Pancreas (tissue), 10 donors: ENCODE results near the gene KIF3C. TPM values are rescaled to one million over a fixed set of nuclear protein-coding genes. Genes with fewer than 3 reads are reported as not detected.
A peak's percentile ranks its signal among the peaks of the same experiment; 100 is the strongest.

ENCODE experiments used
- ATAC-seq, 4 donors: fragments of 200-7000 bp; cut with Tn5 transposase; one replicate each; pipeline versions ENCODE4 v1.8.0 to v1.9.1; 2020; ENCODE audit warnings: mild to moderate bottlenecking in 4 of 4, moderate library complexity in 4 of 4
- DNase-seq, 6 donors: peaks; one replicate each; pipeline ENCODE4 v3.0.0-alpha.2; 2020
- FAIRE-seq: peaks from 2 replicates; lab custom pipeline; 2012; peaks lifted over from hg19 to GRCh38; lab: Jason Lieb, UNC
- H3K27ac ChIP-seq, 4 donors: fragments of 200-600 bp; sonication (generic); 1 replicate in 3 of 4; 2 replicates in 1 of 4; pipeline versions ENCODE4 v1.5.0 to v1.8.0; 2020
- H3K27me3 ChIP-seq, 4 donors: fragments of 200-600 bp; one replicate each; pipeline ENCODE4 v1.8.0; 2021
- H3K36me3 ChIP-seq, 3 donors: fragments of 200-600 bp; sonication (generic) in 1 of 3; one replicate each; pipeline versions ENCODE4 v1.5.0 to v1.8.0; 2020 to 2021
- H3K4me1 ChIP-seq, 3 donors: fragments of 200-600 bp; one replicate each; pipeline ENCODE4 v1.8.0; 2021
- H3K4me3 ChIP-seq, 4 donors: fragments of 200-600 bp; sonication (generic) in 2 of 4; one replicate each; pipeline versions ENCODE4 v1.5.0 to v1.8.0; 2020 to 2021
- H3K9me3 ChIP-seq, 4 donors: fragments of 200-600 bp; one replicate each; pipeline ENCODE4 v1.8.0; 2021
- CTCF ChIP-seq, 4 donors: fragments of 200-600 bp; sonication (generic) in 3 of 4; IDR thresholded peaks; one replicate each; pipeline versions ENCODE4 v1.5.0 to v1.8.0; 2021; ENCODE audit warnings: antibody characterized with exemption in 4 of 4
- WGBS, 2 donors: extraction: QIAGEN DNeasy Blood & Tissue Kit; methylation state at CpG; one replicate each; pipeline ENCODE4 v1.1.7; 2013; 5-methylcytosine and 5-hydroxymethylcytosine counted together
- intact Hi-C, 3 donors: fragments of 100-400 bp; cut with DNase I; formaldehyde crosslinking; loops; one replicate each; pipeline versions ENCODE4 v1.11.1 to v1.14.2; 2022
- polyA plus RNA-seq, 2 donors: library from polyadenylated mRNA; stranded (reverse); fragments of 200-250 nt; gene quantifications; one replicate each; pipeline ENCODE4 v1.2.3, GENCODE V29; 2013
- total RNA-seq, 6 donors: library from RNA; stranded (reverse); fragmentation: NEBNext Ultra II Directional in 4 of 6; extraction: Animal tissue kit (Norgen Biotek cat#: 25700) in 4 of 6; gene quantifications; one replicate each; pipeline versions ENCODE4 v1.2.1 to v1.2.4, GENCODE V29; 2021 to 2023
- donor health status: healthy with polysubstance abuse.
- donor health status: DM: no; HTN: no; CAD: no; lungs with moderate emphysema.
- donor health status: DM: no; HTN: no; CAD: no.
- donor health status: control.
- donor health status: control.
- donor health status: Bipolar disorder and iron deficiency.
- donor health status: DM: yes; HTN: yes; CAD: no.
- donor health status: DM: no; HTN: no; CAD: no.
- donor health status: DM: no; HTN: no; CAD: no.
- donor health status: DM: yes; HTN: yes; CAD: no.

The KIF3C gene
- total and polyA plus RNA-seq, 8 donors: 0.38 to 8.2 (median 2.0) TPM

- no peak for ATAC-seq
- H3K4me1 ChIP-seq: peaks cover 4 to 21% (median 13%) of the 10 kb centered on the region in 3 donors
- 74 to 84% methylated on average over 5 of the region's 5 CpGs for WGBS, 2 donors
Observed at GRCh38 chr2:25879133-25879730, 103.1 kb downstream of the KIF3C start.

GRCh38 chr2:25878361-25879132, 103.8 kb downstream of the KIF3C start, which contains the start of gene ASXL2:
Gene ASXL2, minus strand, starts transcription at chr2:25878487. Its CDS starts 265 bp downstream, at chr2:25878222.
- H3K36me3 ChIP-seq: no peaks in the 10 kb centered on the region
- intact Hi-C loops: no loop called here
- no peak for FAIRE-seq
- peak within 1 kb of the TSS; percentile 78 to 92 (median 82) for H3K27ac ChIP-seq
- peak within 1 kb of the TSS; percentile 80 to 95 (median 88) for H3K4me3 ChIP-seq
- peaks cover 4 to 21% (median 13%) of the 10 kb centered on the region in 3 donors for H3K4me1 ChIP-seq
- WGBS, 2 donors: 1% methylated on average over 56 of the region's 56 CpGs
- no peak for TF ChIP-seq CTCF (IDR thresholded peaks at IDR 0.05)
- no peaks in the 10 kb centered on the region for H3K9me3 ChIP-seq
- DNase-seq: peak; percentile 97 to 99 (median 98)
- peak; percentile 92 to 99 (median 96) for ATAC-seq
- no peaks in the 10 kb centered on the region for H3K27me3 ChIP-seq

More at GRCh38 chr2:25879133-25879730, 103.1 kb downstream of the KIF3C start:
- intact Hi-C loops: no loop called here
- Histone ChIP-seq H3K36me3 (no peaks in the 10 kb centered on the region), H3K27me3 (no peaks in the 10 kb centered on the region), H3K4me3 (peak overlapping the region in 3 of 4 donors; percentile 80 to 95 (median 91)), H3K9me3 (no peaks in the 10 kb centered on the region), H3K27ac (peak overlapping the region; percentile 64 to 92 (median 80))
- FAIRE-seq (no peak), DNase-seq (no peak)
- TF ChIP-seq CTCF (IDR thresholded peaks at IDR 0.05): no peak

DNA sequence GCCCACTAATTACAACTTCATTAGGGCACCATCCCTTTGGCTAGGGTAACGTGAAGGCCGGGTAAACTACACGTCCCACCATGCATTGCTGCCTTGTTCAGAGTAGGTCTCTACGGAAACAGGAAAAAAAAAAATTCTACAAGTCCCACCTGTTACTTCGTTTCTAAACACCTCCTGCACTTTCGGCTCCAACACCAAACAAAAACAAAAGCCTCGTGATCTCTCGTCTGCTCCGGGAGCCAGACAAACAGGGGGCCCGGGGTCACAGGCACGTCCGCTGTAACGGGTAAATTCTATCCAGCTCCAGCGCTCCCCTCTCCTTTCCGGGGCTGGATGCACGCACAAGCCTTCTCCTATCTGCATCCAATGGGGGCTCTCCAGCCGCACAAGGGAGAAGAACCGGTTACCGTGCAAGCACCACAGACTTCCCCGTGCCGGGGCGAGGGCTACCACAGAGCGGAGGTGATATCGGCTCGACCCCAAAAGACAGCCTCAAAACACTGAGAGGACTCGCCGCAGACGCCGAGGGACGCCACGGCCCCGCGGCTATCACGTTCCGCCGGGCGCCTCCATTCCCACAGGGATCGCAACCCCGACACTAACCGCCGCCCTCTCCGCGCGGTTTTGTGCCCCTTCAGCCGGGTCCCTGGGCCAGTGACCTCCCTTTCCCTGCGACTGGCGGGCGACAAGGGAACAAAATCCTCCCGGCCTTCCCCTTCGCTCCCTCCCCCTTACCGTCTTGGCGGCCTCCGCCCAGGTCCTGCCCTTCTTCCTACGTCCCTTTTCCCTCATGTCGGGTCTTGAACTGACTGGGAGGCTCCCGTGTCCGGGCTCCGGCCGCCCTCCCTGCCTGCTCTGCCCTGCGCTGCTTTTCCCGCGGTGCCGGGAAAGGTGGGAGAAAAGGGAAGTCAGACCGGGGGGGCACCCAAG, 104.6 kb downstream of the KIF3C start:
- Histone ChIP-seq H3K27me3 (no peaks in the 10 kb centered on the region), H3K9me3 (no peaks in the 10 kb centered on the region), H3K4me1 (peaks cover 4 to 21% (median 13%) of the 10 kb centered on the region in 3 donors), H3K36me3 (no peaks in the 10 kb centered on the region), H3K4me3 (peak overlapping the region; percentile 80 to 95 (median 88)), H3K27ac (peak overlapping the region; percentile 78 to 92 (median 82))
- FAIRE-seq (no peak), DNase-seq (peak in 5 of 6 donors; percentile 48 to 70 (median 56)), ATAC-seq (peak; percentile 59 to 77 (median 70))
- intact Hi-C loops: no loop called here
- no peak for TF ChIP-seq CTCF (IDR thresholded peaks at IDR 0.05)
- 0% methylated on average over 61 to 64 of the region's 64 CpGs for WGBS, 2 donors

Other genes starting within 250 kb of the KIF3C start
- 10 to 100 TPM in 3 of 6 donors, 1 to 10 TPM in 3; 8.9 to 21.7 (median 12.0) TPM for gene ASXL2, start 104.0 kb downstream of the KIF3C start, total RNA-seq
- gene ASXL2, start 104.0 kb downstream of the KIF3C start, polyA plus RNA-seq: 1 to 10 TPM; 1.6 to 1.7 TPM
- gene RAB10, start 51.6 kb upstream of the KIF3C start, total RNA-seq: 10 to 100 TPM; 27.4 to 62.9 (median 50.0) TPM
- gene RAB10, start 51.6 kb upstream of the KIF3C start, polyA plus RNA-seq: 10 to 100 TPM; 16.5 to 29.1 TPM
- 1 to 10 TPM; 1.2 to 4.0 (median 2.6) TPM for gene GAREM2, start 190.6 kb upstream of the KIF3C start, total RNA-seq
- 1 to 10 TPM; 1.1 TPM for gene GAREM2, start 190.6 kb upstream of the KIF3C start, polyA plus RNA-seq